A549 (cell line): ENCODE data around the gene ENTPD3. TPM values are rescaled to one million over a fixed set of nuclear protein-coding genes. Genes with fewer than 3 reads are reported as not detected.

Source experiments
- ATAC-seq, 2 experiments: fragments of 200-7000 bp in 1 of 2; fragments of >200 bp in 1 of 2; cut with Nextera tagmentation in 1 of 2; cut with Tn5 transposase in 1 of 2; 3 replicates each; pipeline versions ENCODE4 v1.8.0 to v1.9.1; 2018 to 2020; ENCODE audit warnings: mild to moderate bottlenecking in 1 of 2, moderate library complexity in 1 of 2
- CTCF ChIA-PET: fragments of 300-600 bp; sonication (Branson Sonifier 250); formaldehyde crosslinking; extraction: SDS; loops from one replicate; lab custom pipeline; 2021; ENCODE audit warnings: antibody characterized with exemption, inconsistent platforms; lab: Yijun Ruan, JAX
- POLR2A ChIA-PET: fragments of 350-600 bp; formaldehyde crosslinking; extraction: SDS; loops from one replicate; lab custom pipeline; 2021; ENCODE audit warnings: antibody characterized with exemption, inconsistent platforms; lab: Yijun Ruan, JAX
- DNase-seq, 2 experiments: peaks; one replicate each; pipeline versions ENCODE4 v3.0.0 to v3.0.0-alpha.2; 2011 to 2016; ENCODE audit warnings: low read depth in 1 of 2, low spot score in 1 of 2
- FAIRE-seq: peaks from 2 replicates; lab custom pipeline; 2011; peaks lifted over from hg19 to GRCh38; lab: Jason Lieb, UNC
- H3K27ac ChIP-seq, 2 experiments: fragments of >200 bp; sonication (Bioruptor Twin); formaldehyde crosslinking; 3 replicates each; pipeline ENCODE4 v1.5.1; 2016 to 2017
- H3K4me1 ChIP-seq: fragments of >200 bp; sonication (Bioruptor Twin); formaldehyde crosslinking; 3 replicates; pipeline ENCODE4 v1.6.1; 2016
- H3K4me2 ChIP-seq: fragments of >200 bp; sonication (Bioruptor Twin); formaldehyde crosslinking; 3 replicates; pipeline ENCODE4 v1.6.1; 2016
- H3K4me3 ChIP-seq: fragments of >200 bp; sonication (Bioruptor Twin); formaldehyde crosslinking; 3 replicates; pipeline ENCODE4 v1.5.1; 2016
- H3K9me3 ChIP-seq: fragments of >200 bp; sonication (Bioruptor Twin); formaldehyde crosslinking; 3 replicates; pipeline ENCODE4 v1.6.1; 2016
- BCL3 ChIP-seq: fragments of >200 bp; sonication (Bioruptor Twin); formaldehyde crosslinking; IDR thresholded peaks from 3 replicates; pipeline ENCODE4 v1.6.1; 2016
- BHLHE40 ChIP-seq: IDR thresholded peaks from 2 replicates; pipeline ENCODE4 v1.6.1; 2012; ENCODE audit warnings: low read depth, low read length, inconsistent platforms
- CHD4 ChIP-seq: fragments of 200-600 bp; sonication (generic); IDR thresholded peaks from 2 replicates; pipeline ENCODE4 v1.6.1; 2016; ENCODE audit warnings: antibody characterized with exemption, mild to moderate bottlenecking, borderline replicate concordance
- EP300 ChIP-seq, 2 experiments: fragments of >200 bp; sonication (Bioruptor Twin); formaldehyde crosslinking; IDR thresholded peaks; 2 replicates in 1 of 2; 3 replicates in 1 of 2; pipeline ENCODE4 v1.6.1; 2016 to 2017
- FOSB ChIP-seq: fragments of 250-450 bp; sonication (Bioruptor Pico); IDR thresholded peaks from 2 replicates; pipeline ENCODE4 v1.5.0; 2020; ENCODE audit warnings: mild to moderate bottlenecking, moderate library complexity
- GATA3 ChIP-seq: IDR thresholded peaks from 2 replicates; pipeline ENCODE4 v1.6.1; 2012; ENCODE audit warnings: borderline replicate concordance
- HES2 ChIP-seq: fragments of >200 bp; sonication (Bioruptor Twin); formaldehyde crosslinking; IDR thresholded peaks from 2 replicates; pipeline ENCODE4 v1.6.1; 2016
- HEYL ChIP-seq: fragments of 250-450 bp; sonication (Bioruptor Pico); IDR thresholded peaks from 2 replicates; pipeline ENCODE4 v1.8.0; 2021; ENCODE audit warnings: mild to moderate bottlenecking, moderate library complexity
- HOXA7 ChIP-seq: fragments of 250-450 bp; sonication (Bioruptor Pico); IDR thresholded peaks from 2 replicates; pipeline ENCODE4 v1.5.0; 2020; ENCODE audit warnings: mild to moderate bottlenecking, moderate library complexity
- HOXB5 ChIP-seq: fragments of 250-450 bp; sonication (Bioruptor Pico); IDR thresholded peaks from 2 replicates; pipeline ENCODE4 v1.5.0; 2020; ENCODE audit warnings: mild to moderate bottlenecking, moderate library complexity
- JUNB ChIP-seq: fragments of >200 bp; sonication (Bioruptor Twin); formaldehyde crosslinking; IDR thresholded peaks from 2 replicates; pipeline ENCODE4 v1.6.1; 2016
- NPAS2 ChIP-seq: fragments of 250-450 bp; sonication (Bioruptor Pico); IDR thresholded peaks from 2 replicates; pipeline ENCODE4 v1.8.0; 2022; ENCODE audit warnings: mild to moderate bottlenecking, moderate library complexity, borderline replicate concordance
- POLR2A ChIP-seq: IDR thresholded peaks from 2 replicates; pipeline ENCODE4 v1.6.1; 2012; ENCODE audit warnings: mild to moderate bottlenecking, low read length
- RCOR1 ChIP-seq: fragments of 150-350 bp; IDR thresholded peaks from 2 replicates; pipeline ENCODE4 v1.6.1; 2014; ENCODE audit warnings: antibody characterized with exemption, low read length, low read depth
- RFX5 ChIP-seq: fragments of 450-650 bp; IDR thresholded peaks from 2 replicates; pipeline ENCODE4 v1.7.1; 2014; ENCODE audit warnings: antibody characterized with exemption, mild to moderate bottlenecking, moderate library complexity
- RNF2 ChIP-seq: fragments of 200-600 bp; sonication (generic); IDR thresholded peaks from 2 replicates; pipeline ENCODE4 v1.6.1; 2016; ENCODE audit warnings: low read depth, mild to moderate bottlenecking, antibody characterized with exemption, moderate library complexity, borderline replicate concordance
- SMC3 ChIP-seq: fragments of >200 bp; sonication (Bioruptor Twin); formaldehyde crosslinking; IDR thresholded peaks from 3 replicates; pipeline ENCODE4 v1.6.1; 2018; ENCODE audit warnings: inconsistent platforms
- TFCP2L1 ChIP-seq: fragments of 250-450 bp; sonication (Bioruptor Pico); IDR thresholded peaks from 2 replicates; pipeline ENCODE4 v1.5.0; 2021; ENCODE audit warnings: mild to moderate bottlenecking
- ZC3H11A ChIP-seq: fragments of 450-650 bp; IDR thresholded peaks from 2 replicates; pipeline ENCODE4 v1.6.1; 2014; ENCODE audit warnings: antibody characterized with exemption, mild to moderate bottlenecking
- ZFP36 ChIP-seq: fragments of 450-650 bp; IDR thresholded peaks from 2 replicates; pipeline ENCODE4 v1.6.1; 2014; ENCODE audit warnings: borderline replicate concordance; ENCODE audit not compliant: partially characterized antibody
- ZNF302 ChIP-seq: fragments of 250-450 bp; sonication (Bioruptor Pico); IDR thresholded peaks from 2 replicates; pipeline ENCODE4 v1.9.0; 2021; ENCODE audit warnings: inconsistent platforms, mild to moderate bottlenecking, moderate library complexity
- WGBS: methylation state at CpG from one replicate; pipeline ENCODE4 v1.1.6; 2017; ENCODE audit errors: missing lambda C conversion rate; 5-methylcytosine and 5-hydroxymethylcytosine counted together
- polyA plus RNA-seq, 4 experiments: library from polyadenylated mRNA; depleted of rRNA in 3 of 4; stranded (reverse); fragments of >200 nt; fragmentation: RNase III in 1 of 4; extraction: RNeasy Plus Mini Kit Qiagen cat#74134 plus additional on column Dnase treatment in 1 of 4; gene quantifications; 2 replicates in 3 of 4; 3 replicates in 1 of 4; pipeline ENCODE4 v1.2.3, GENCODE V29; 2011 to 2017

The ENTPD3 gene
- polyA plus RNA-seq, 2 of the 4 experiments (the other 2 are of a cell fraction) = not detected

- TF ChIP-seq ZFP36 (no peak), CHD4 (no peak)
These were observed 11.4 kb downstream of the ENTPD3 start (continued) for GRCh38 chr3:40398346-40398745.

- POLR2A ChIA-PET = no interaction called here
- H3K27ac ChIP-seq = no peak overlapping the region
- H3K4me3 ChIP-seq = no peak overlapping the region
- TF ChIP-seq BCL3 = no peak
- TF ChIP-seq BHLHE40 = no peak
- no peak for TF ChIP-seq SMC3
- TF ChIP-seq HEYL (CRISPR knock-in tag) = no peak
- no peak for TF ChIP-seq ZNF302 (CRISPR knock-in tag)
- TF ChIP-seq TFCP2L1 = no peak
- TF ChIP-seq, all 56 proteins: peak for 0
- H3K4me2 ChIP-seq = no peak overlapping the region
- no peak for FAIRE-seq
- CTCF ChIA-PET = no interaction called here
- no peak for ATAC-seq
- H3K4me1 ChIP-seq = no peaks in the 10 kb centered on the region
- H3K9me3 ChIP-seq = no peaks in the 10 kb centered on the region
- no peak for DNase-seq
- 60% methylated on average over 2 of the region's 2 CpGs for WGBS
These were observed 17.7 kb downstream of the ENTPD3 start for GRCh38 chr3:40404591-40405198.

- FAIRE-seq (no peak), DNase-seq (no peak), ATAC-seq (no peak)
- Histone ChIP-seq H3K27ac (no peak overlapping the region), H3K4me1 (no peaks in the 10 kb centered on the region), H3K4me2 (no peak overlapping the region), H3K4me3 (no peak overlapping the region), H3K9me3 (no peaks in the 10 kb centered on the region)
- POLR2A ChIA-PET = interaction anchor here (0.6 kb wide), 1 partner anchor 50 kb away, joined by 4 read pairs; no protein-coding TSS in a partner anchor
- CTCF ChIA-PET = interaction anchor here (0.6 to 0.9 kb wide), 2 partner anchors 17 to 1212 kb away, joined by 3 read pairs; no protein-coding TSS in a partner anchor
- TF ChIP-seq POLR2A = no peak
- no peak for TF ChIP-seq HOXB5 (CRISPR knock-in tag)
- no peak for TF ChIP-seq HES2
- TF ChIP-seq GATA3 = no peak
- no peak for TF ChIP-seq RFX5
- TF ChIP-seq HOXA7 (CRISPR knock-in tag) = no peak
- TF ChIP-seq NPAS2 = no peak
- no peak for TF ChIP-seq JUNB
- TF ChIP-seq RCOR1 = no peak
- no peak for TF ChIP-seq ZFP36
- no peak for TF ChIP-seq RNF2
- WGBS = 70% methylated on average over 2 of the region's 2 CpGs
These were observed 20.0 kb downstream of the ENTPD3 start for GRCh38 chr3:40407007-40407406.

GRCh38 chr3:40407611-40408010, 20.6 kb downstream of the ENTPD3 start:
- Histone ChIP-seq H3K9me3 (no peaks in the 10 kb centered on the region), H3K4me1 (no peaks in the 10 kb centered on the region), H3K27ac (no peak overlapping the region), H3K4me2 (no peak overlapping the region), H3K4me3 (no peak overlapping the region)
- FAIRE-seq (no peak), DNase-seq (no peak), ATAC-seq (no peak)
- TF ChIP-seq FOSB (CRISPR knock-in tag) = no peak
- no peak for TF ChIP-seq NPAS2
- TF ChIP-seq EP300 (IDR thresholded peaks at IDR 0.05) = no peak
- TF ChIP-seq ZFP36 = no peak
- no peak for TF ChIP-seq ZC3H11A
- 47% methylated on average over 3 of the region's 3 CpGs for WGBS
- CTCF ChIA-PET = interaction anchor here (0.6 to 0.9 kb wide), 2 partner anchors 17 to 1213 kb away, joined by 3 read pairs; no protein-coding TSS in a partner anchor
- POLR2A ChIA-PET = no interaction called here
